NB4 (cell line): Measurements from ENCODE around the gene MAP3K8.

Experiments
- MYC ChIP-seq: IDR thresholded peaks from 2 replicates; pipeline ENCODE4 v1.6.1; 2011; ENCODE audit warnings: low read depth, low read length
- POLR2A ChIP-seq: IDR thresholded peaks from 2 replicates; pipeline ENCODE4 v1.6.1; 2011; ENCODE audit warnings: mild to moderate bottlenecking; ENCODE audit not compliant: insufficient read length; ENCODE audit errors: extremely low read depth
- TF ChIP-seq, protein P1 (sequence below): IDR thresholded peaks from 2 replicates; pipeline ENCODE4 v1.6.1; 2011; ENCODE audit warnings: low read depth, low read length
- TF ChIP-seq, protein P2 (sequence below): IDR thresholded peaks from one replicate; pipeline ENCODE4 v1.5.1; 2012; ENCODE audit warnings: low read depth, low read length

DNA sequence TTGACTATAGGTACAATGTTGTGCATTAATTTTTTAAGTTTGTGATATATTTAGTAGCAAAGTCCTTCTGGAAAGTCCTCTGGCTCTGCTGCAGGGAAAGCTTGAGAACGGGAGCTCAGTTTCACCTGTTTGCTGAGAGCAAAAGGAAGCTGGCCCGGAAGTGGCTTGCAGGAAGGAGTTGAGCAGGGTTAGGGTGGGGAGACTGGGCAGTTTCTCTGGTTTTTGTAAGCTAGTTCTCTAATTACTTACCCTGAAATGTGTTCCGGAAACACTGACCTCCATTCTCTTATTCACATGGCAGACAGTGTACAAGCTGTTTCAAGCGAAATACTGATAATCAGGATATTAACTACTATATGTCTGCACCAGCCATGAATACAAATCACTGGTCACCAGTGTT, 22.3 kb downstream of the MAP3K8 start:
- TF ChIP-seq, protein P1, sequence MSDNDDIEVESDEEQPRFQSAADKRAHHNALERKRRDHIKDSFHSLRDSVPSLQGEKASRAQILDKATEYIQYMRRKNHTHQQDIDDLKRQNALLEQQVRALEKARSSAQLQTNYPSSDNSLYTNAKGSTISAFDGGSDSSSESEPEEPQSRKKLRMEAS: peak; percentile 18; the same call in 1 of the 2 replicates
- no peak for TF ChIP-seq POLR2A
- TF ChIP-seq, protein P2, sequence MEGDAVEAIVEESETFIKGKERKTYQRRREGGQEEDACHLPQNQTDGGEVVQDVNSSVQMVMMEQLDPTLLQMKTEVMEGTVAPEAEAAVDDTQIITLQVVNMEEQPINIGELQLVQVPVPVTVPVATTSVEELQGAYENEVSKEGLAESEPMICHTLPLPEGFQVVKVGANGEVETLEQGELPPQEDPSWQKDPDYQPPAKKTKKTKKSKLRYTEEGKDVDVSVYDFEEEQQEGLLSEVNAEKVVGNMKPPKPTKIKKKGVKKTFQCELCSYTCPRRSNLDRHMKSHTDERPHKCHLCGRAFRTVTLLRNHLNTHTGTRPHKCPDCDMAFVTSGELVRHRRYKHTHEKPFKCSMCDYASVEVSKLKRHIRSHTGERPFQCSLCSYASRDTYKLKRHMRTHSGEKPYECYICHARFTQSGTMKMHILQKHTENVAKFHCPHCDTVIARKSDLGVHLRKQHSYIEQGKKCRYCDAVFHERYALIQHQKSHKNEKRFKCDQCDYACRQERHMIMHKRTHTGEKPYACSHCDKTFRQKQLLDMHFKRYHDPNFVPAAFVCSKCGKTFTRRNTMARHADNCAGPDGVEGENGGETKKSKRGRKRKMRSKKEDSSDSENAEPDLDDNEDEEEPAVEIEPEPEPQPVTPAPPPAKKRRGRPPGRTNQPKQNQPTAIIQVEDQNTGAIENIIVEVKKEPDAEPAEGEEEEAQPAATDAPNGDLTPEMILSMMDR: no peak
- TF ChIP-seq MYC: peak; percentile 59; the same call in 1 of the 2 replicates
